ENCODE data around the gene LPIN2.

LPIN2 gene

GRCh38 chr18:2978661-2979106 is 34.3 kb downstream of the LPIN2 start:
- no peak for DNase-seq

- DNase-seq, result no peak
Observed at GRCh38 chr18:2978208-2978607, 34.7 kb downstream of the LPIN2 start.

- no peak for DNase-seq
Observed at GRCh38 chr18:2976218-2977132, 36.5 kb downstream of the LPIN2 start.

- DNase-seq, result no peak
Observed at GRCh38 chr18:2974731-2975130, 38.2 kb downstream of the LPIN2 start.

- DNase-seq, result peak in 2 of 4 experiments; percentile 21 to 42
Observed at GRCh38 chr18:2971741-2972552, 41.0 kb downstream of the LPIN2 start.

- DNase-seq, result peak in 1 of 4 experiments; percentile 16
Observed at GRCh38 chr18:2970772-2971659, 41.9 kb downstream of the LPIN2 start.

GRCh38 chr18:2970344-2970743 is 42.6 kb downstream of the LPIN2 start:
- DNase-seq, result no peak

GRCh38 chr18:2969695-2970094 is 43.2 kb downstream of the LPIN2 start:
- no peak for DNase-seq

GRCh38 chr18:2968606-2969005 is 44.3 kb downstream of the LPIN2 start:
- no peak for DNase-seq

- no peak for DNase-seq
Observed at GRCh38 chr18:2967820-2968219, 45.1 kb downstream of the LPIN2 start.

GRCh38 chr18:2967357-2967756 is 45.6 kb downstream of the LPIN2 start:
- DNase-seq, result no peak

- DNase-seq, result no peak
Observed at GRCh38 chr18:2966560-2966959, 46.4 kb downstream of the LPIN2 start.

GRCh38 chr18:2965797-2966196 is 47.1 kb downstream of the LPIN2 start:
- DNase-seq, result no peak

- no peak for DNase-seq
Observed at GRCh38 chr18:2964361-2965010, 48.5 kb downstream of the LPIN2 start.
